Heart right ventricle (tissue), 16 donors: ENCODE data around the gene GATAD2A. TPM values are rescaled to one million over a fixed set of nuclear protein-coding genes. Genes with fewer than 3 reads are reported as not detected.

Experiments used
- ATAC-seq, 8 donors: fragments of 200-7000 bp; cut with Tn5 transposase; one replicate each; pipeline ENCODE4 v1.9.1; 2020; ENCODE audit warnings: mild to moderate bottlenecking in 8 of 8, moderate library complexity in 8 of 8, moderate number of reproducible peaks in 1 of 8
- DNase-seq, 2 donors: peaks; one replicate each; pipeline ENCODE4 v3.0.0-alpha.2; 2020
- H3K27ac ChIP-seq, 10 donors: fragments of 200-600 bp; sonication (generic) in 2 of 10; one replicate each; pipeline versions ENCODE4 v1.5.0 to v1.8.0; 2020 to 2022; ENCODE audit warnings: mild to moderate bottlenecking in 3 of 10
- H3K27me3 ChIP-seq, 7 donors: fragments of 200-600 bp; one replicate each; pipeline ENCODE4 v1.8.0; 2021 to 2022; ENCODE audit warnings: mild to moderate bottlenecking in 2 of 7
- H3K36me3 ChIP-seq, 9 donors: fragments of 200-600 bp; sonication (generic) in 1 of 9; one replicate each; pipeline versions ENCODE4 v1.5.0 to v1.8.0; 2020 to 2022; ENCODE audit warnings: mild to moderate bottlenecking in 2 of 9
- H3K4me1 ChIP-seq, 9 donors: fragments of 200-600 bp; sonication (generic) in 1 of 9; one replicate each; pipeline versions ENCODE4 v1.5.0 to v1.8.0; 2020 to 2022; ENCODE audit warnings: mild to moderate bottlenecking in 4 of 9
- H3K4me3 ChIP-seq, 10 donors: fragments of 200-600 bp; sonication (generic) in 2 of 10; one replicate each; pipeline versions ENCODE4 v1.5.0 to v1.8.0; 2020 to 2022; ENCODE audit warnings: mild to moderate bottlenecking in 7 of 10, moderate library complexity in 2 of 10
- H3K9me3 ChIP-seq, 11 donors: fragments of 200-600 bp in 10 of 11; sonication (generic) in 2 of 11; one replicate each; pipeline versions ENCODE4 v1.5.0 to v1.8.0; 2013 to 2022; ENCODE audit warnings: mild to moderate bottlenecking in 2 of 11, control low read depth in 1 of 11, moderate library complexity in 1 of 11
- CTCF ChIP-seq, 9 donors: fragments of 200-600 bp; sonication (generic) in 2 of 9; IDR thresholded peaks; one replicate each; pipeline versions ENCODE4 v1.5.0 to v1.8.0; 2021 to 2022; ENCODE audit warnings: antibody characterized with exemption in 9 of 9, mild to moderate bottlenecking in 5 of 9, moderate library complexity in 1 of 9
- WGBS, 2 donors: extraction: QIAGEN DNeasy Blood & Tissue Kit; methylation state at CpG; one replicate each; pipeline ENCODE4 v1.1.7; 2013; ENCODE audit warnings: inconsistent platforms in 1 of 2; 5-methylcytosine and 5-hydroxymethylcytosine counted together
- intact Hi-C, 10 donors: fragments of 100-400 bp; cut with DNase I; formaldehyde crosslinking; loops; one replicate each; pipeline versions ENCODE4 v1.11.1 to v1.14.2; 2022
- polyA plus RNA-seq, 2 donors: library from polyadenylated mRNA; stranded (reverse); fragments of 200-250 nt; gene quantifications; one replicate each; pipeline ENCODE4 v1.2.3, GENCODE V29; 2013
- total RNA-seq, 10 donors: library from RNA; stranded (reverse); fragmentation: NEBNext Ultra II Directional in 3 of 10; extraction: Animal tissue kit (Norgen Biotek cat#: 25700) in 3 of 10; gene quantifications; one replicate each; pipeline versions ENCODE4 v1.2.1 to v1.2.4, GENCODE V29; 2021 to 2023
- donor health status: Arrhythmogenic right ventricular cardiomyopathy.
- donor health status: ischemic (EF 13 %, LVEDD 7.1; RV severe dilation, severe dysfunction).
- donor health status: healthy with polysubstance abuse.
- donor health status: DM: no; HTN: yes; CAD: no.
- donor health status: DM: no; HTN: no; CAD: no.
- donor health status: ischemic (EF 25% LVEDD 6.9; RV normal size, moderate dysfunction).
- donor health status: ischemic (EF 25% LVEDD 5.7; RV mildly dilated, moderate dysfunction).
- donor health status: healthy.
- donor health status: DM: yes; HTN: yes; CAD: no.
- donor health status: Ischemic cardiomyopathy.
- donor health status: ischemic (EF 35%, LVEDD 5.7; RV mildly dilated, moderate dysfunction).
- donor health status: nonischemic (EF 11% LVEDD 7.7; RV severe dilation, severe dysfunction).
- donor health status: DM: yes; HTN: yes; CAD: no.
- donor health status: PGD.
- donor health status: ischemic (EF 29% LVEDD 5.4; RV normal size, mild dysfunction).
- donor health status: nonischemic (EF 23%, LVEDD 6.1; RV moderate dilation, normal function).

The GATAD2A gene
- total and polyA plus RNA-seq, 12 donors = 7.5 to 48.5 (median 25.8) TPM

GRCh38 chr19:19514881-19515641, 109.6 kb downstream of the GATAD2A start, which contains the start of gene TSSK6:
TSS of gene TSSK6 (minus strand) at chr19:19515548. CDS start at chr19:19515427, 121 bp downstream.
- ATAC-seq = peak in 5 of 8 donors; percentile 0 to 31 (median 1)
- no peaks in the 10 kb centered on the region for H3K27me3 ChIP-seq

GRCh38 chr19:19515642-19516519, 110.4 kb downstream of the GATAD2A start, which contains the start of gene NDUFA13:
TSS of gene NDUFA13 (plus strand) at chr19:19516225. CDS start at chr19:19516239, 14 bp downstream.
- peak within 1 kb of the TSS; percentile 73 to 94 (median 90) for H3K27ac ChIP-seq
- H3K36me3 ChIP-seq = peaks cover 0 to 25% (median 0%) of the 10 kb centered on the region in 9 donors
- DNase-seq = peak; percentile 93 to 94
- WGBS, 2 donors = 6 to 7% methylated on average over 61 of the region's 61 CpGs
- ATAC-seq = peak; percentile 87 to 96 (median 94)
- peaks cover 0 to 12% (median 0%) of the 10 kb centered on the region in 11 donors for H3K9me3 ChIP-seq
- intact Hi-C loops = no loop called here
- peak in 3 of 9 donors; percentile 3 to 16 (median 7) for TF ChIP-seq CTCF (IDR thresholded peaks at IDR 0.05)
- H3K4me3 ChIP-seq = peak within 1 kb of the TSS; percentile 56 to 97 (median 90)
- peaks cover 5 to 52% (median 32%) of the 10 kb centered on the region in 9 donors for H3K4me1 ChIP-seq
- H3K27me3 ChIP-seq = no peaks in the 10 kb centered on the region

More at GRCh38 chr19:19514881-19515641, 109.6 kb downstream of the GATAD2A start, which contains the start of gene TSSK6:
- Histone ChIP-seq H3K4me3 (peak within 1 kb of the TSS; percentile 56 to 97 (median 90)), H3K36me3 (peaks cover 0 to 17% (median 0%) of the 10 kb centered on the region in 9 donors), H3K9me3 (peaks cover 0 to 12% (median 0%) of the 10 kb centered on the region in 11 donors), H3K27ac (peak within 1 kb of the TSS; percentile 73 to 94 (median 90)), H3K4me1 (peaks cover 5 to 48% (median 32%) of the 10 kb centered on the region in 9 donors)
- intact Hi-C loops = no loop called here
- 77 to 80% methylated on average over 74 of the region's 74 CpGs for WGBS, 2 donors
- DNase-seq = no peak
- no peak for TF ChIP-seq CTCF (IDR thresholded peaks at IDR 0.05)

- H3K36me3 ChIP-seq = peaks cover 0 to 34% (median 0%) of the 10 kb centered on the region in 9 donors
- no peaks in the 10 kb centered on the region for H3K27me3 ChIP-seq
- DNase-seq (no peak), ATAC-seq (no peak)
- peak overlapping the region in 1 of 10 donors; percentile 93 for H3K27ac ChIP-seq
- TF ChIP-seq CTCF (IDR thresholded peaks at IDR 0.05) = no peak
- H3K4me1 ChIP-seq = peaks cover 5 to 52% (median 32%) of the 10 kb centered on the region in 9 donors
- H3K4me3 ChIP-seq = peak overlapping the region in 9 of 10 donors; percentile 56 to 97 (median 91)
- 79 to 81% methylated on average over 10 of the region's 10 CpGs for WGBS, 2 donors
- H3K9me3 ChIP-seq = peaks cover 0 to 12% (median 0%) of the 10 kb centered on the region in 11 donors
- intact Hi-C loops = no loop called here
Observed at GRCh38 chr19:19517235-19517619, 111.8 kb downstream of the GATAD2A start.

GRCh38 chr19:19520989-19521388, 115.5 kb downstream of the GATAD2A start:
- Histone ChIP-seq H3K9me3 (no peaks in the 10 kb centered on the region), H3K4me1 (peaks cover 0 to 57% (median 28%) of the 10 kb centered on the region in 9 donors), H3K36me3 (peaks cover 0 to 54% (median 0%) of the 10 kb centered on the region in 9 donors), H3K4me3 (no peak overlapping the region), H3K27me3 (no peaks in the 10 kb centered on the region), H3K27ac (no peak overlapping the region)
- no peak for ATAC-seq
- no peak for TF ChIP-seq CTCF (IDR thresholded peaks at IDR 0.05)
- intact Hi-C loops = no loop called here
- 76% methylated on average over 6 of the region's 6 CpGs for WGBS, 2 donors
- no peak for DNase-seq
